Osteoblast (primary cell): ENCODE results near the gene PADI3. TPM values are rescaled to one million over a fixed set of nuclear protein-coding genes. Genes with fewer than 3 reads are reported as not detected.

Source experiments
- DNase-seq: peaks from one replicate; pipeline ENCODE4 v3.0.0; 2011; ENCODE audit warnings: low spot score, mixed read lengths; ENCODE audit not compliant: insufficient read length; ENCODE audit errors: missing footprints
- H2AFZ ChIP-seq: 2 replicates; pipeline ENCODE4 v1.6.0; 2011; ENCODE audit warnings: mild to moderate bottlenecking, low read length
- H3K27ac ChIP-seq: 2 replicates; pipeline ENCODE4 v1.5.1; 2011; ENCODE audit warnings: mild to moderate bottlenecking, low read depth, low read length, moderate library complexity
- H3K27me3 ChIP-seq: 2 replicates; pipeline ENCODE4 v1.6.0; 2012; ENCODE audit warnings: mild to moderate bottlenecking, control low read depth, inconsistent platforms, low read length, moderate library complexity; ENCODE audit not compliant: insufficient read depth
- H3K36me3 ChIP-seq: 2 replicates; pipeline ENCODE4 v1.5.1; 2011; ENCODE audit warnings: mild to moderate bottlenecking, low read length, control low read depth, moderate library complexity; ENCODE audit not compliant: insufficient read depth
- H3K4me1 ChIP-seq: 2 replicates; pipeline ENCODE4 v1.5.1; 2011; ENCODE audit warnings: mild to moderate bottlenecking, low read length, control low read depth, moderate library complexity; ENCODE audit not compliant: insufficient read depth
- H3K4me2 ChIP-seq: 2 replicates; pipeline ENCODE4 v1.6.0; 2011; ENCODE audit warnings: mild to moderate bottlenecking, low read length; ENCODE audit not compliant: insufficient read depth
- H3K4me3 ChIP-seq: fragments of 200-600 bp; sonication (generic); 3 replicates; pipeline ENCODE4 v1.5.1; 2012; ENCODE audit warnings: mild to moderate bottlenecking, low read length, inconsistent platforms; ENCODE audit not compliant: insufficient read depth
- H3K79me2 ChIP-seq: 2 replicates; pipeline ENCODE4 v1.6.0; 2012; ENCODE audit warnings: mild to moderate bottlenecking, low read length, control low read depth, inconsistent platforms; ENCODE audit not compliant: insufficient read depth
- H3K9me3 ChIP-seq: 2 replicates; pipeline ENCODE4 v1.5.1; 2011; ENCODE audit warnings: low read depth, low read length, control low read depth
- H4K20me1 ChIP-seq: 2 replicates; pipeline ENCODE4 v1.6.0; 2012; ENCODE audit warnings: mild to moderate bottlenecking, low read length, control low read depth; ENCODE audit not compliant: insufficient read depth
- total RNA-seq: library from RNA; depleted of rRNA; stranded (reverse); fragments of >200 nt; gene quantifications from 2 replicates; pipeline ENCODE4 v1.2.3, GENCODE V29; 2012
- TF ChIP-seq, protein P1 (sequence below): IDR thresholded peaks from 2 replicates; pipeline ENCODE4 v1.5.1; 2011; ENCODE audit warnings: mild to moderate bottlenecking, low read depth, low read length, moderate library complexity; ENCODE audit errors: extremely low read depth

Gene PADI3
- total RNA-seq, 1 donor, result not detected

DNA sequence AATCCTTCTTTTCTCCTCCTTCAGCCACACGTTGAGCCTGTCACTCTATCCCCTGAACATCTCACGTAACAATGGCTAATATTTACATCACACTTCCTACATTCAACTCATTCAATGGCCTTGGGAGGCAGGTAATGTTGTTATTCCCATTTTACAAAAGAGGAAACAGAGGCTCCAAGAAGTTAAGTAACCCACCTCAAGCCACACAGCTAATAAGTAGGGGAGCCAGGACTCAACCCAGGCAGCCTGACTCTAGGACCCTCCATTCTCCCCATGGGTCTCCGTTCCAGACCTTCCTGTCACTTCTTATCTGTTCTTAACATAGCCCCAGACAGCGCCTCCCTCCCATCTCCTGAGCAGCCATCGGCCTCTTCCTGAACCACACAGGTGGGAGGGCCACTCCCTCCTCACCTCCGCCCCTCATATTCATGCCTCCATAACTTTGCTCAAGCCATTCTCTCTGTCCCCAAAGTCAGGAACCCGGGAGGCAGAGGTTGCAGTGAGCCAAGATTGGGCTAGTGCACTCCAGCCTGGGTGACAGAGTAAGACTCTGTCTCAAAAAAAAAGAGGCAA lies 61.3 kb downstream of the PADI3 start:
- Histone ChIP-seq H3K27ac (no peak overlapping the region), H2AFZ (no peak overlapping the region), H3K4me1 (no peaks in the 10 kb centered on the region), H3K27me3 (peaks cover 33% of the 10 kb centered on the region), H4K20me1 (no peaks in the 10 kb centered on the region), H3K4me3 (no peak overlapping the region), H3K79me2 (no peaks in the 10 kb centered on the region), H3K36me3 (no peaks in the 10 kb centered on the region), H3K4me2 (no peak overlapping the region), H3K9me3 (no peaks in the 10 kb centered on the region)
- TF ChIP-seq, protein P1, sequence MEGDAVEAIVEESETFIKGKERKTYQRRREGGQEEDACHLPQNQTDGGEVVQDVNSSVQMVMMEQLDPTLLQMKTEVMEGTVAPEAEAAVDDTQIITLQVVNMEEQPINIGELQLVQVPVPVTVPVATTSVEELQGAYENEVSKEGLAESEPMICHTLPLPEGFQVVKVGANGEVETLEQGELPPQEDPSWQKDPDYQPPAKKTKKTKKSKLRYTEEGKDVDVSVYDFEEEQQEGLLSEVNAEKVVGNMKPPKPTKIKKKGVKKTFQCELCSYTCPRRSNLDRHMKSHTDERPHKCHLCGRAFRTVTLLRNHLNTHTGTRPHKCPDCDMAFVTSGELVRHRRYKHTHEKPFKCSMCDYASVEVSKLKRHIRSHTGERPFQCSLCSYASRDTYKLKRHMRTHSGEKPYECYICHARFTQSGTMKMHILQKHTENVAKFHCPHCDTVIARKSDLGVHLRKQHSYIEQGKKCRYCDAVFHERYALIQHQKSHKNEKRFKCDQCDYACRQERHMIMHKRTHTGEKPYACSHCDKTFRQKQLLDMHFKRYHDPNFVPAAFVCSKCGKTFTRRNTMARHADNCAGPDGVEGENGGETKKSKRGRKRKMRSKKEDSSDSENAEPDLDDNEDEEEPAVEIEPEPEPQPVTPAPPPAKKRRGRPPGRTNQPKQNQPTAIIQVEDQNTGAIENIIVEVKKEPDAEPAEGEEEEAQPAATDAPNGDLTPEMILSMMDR, result no peak
- peak; percentile 15 for DNase-seq

GRCh38 chr1:17313530-17314309 lies 64.8 kb downstream of the PADI3 start:
- Histone ChIP-seq H4K20me1 (no peaks in the 10 kb centered on the region), H3K4me3 (no peak overlapping the region), H3K4me1 (no peaks in the 10 kb centered on the region), H3K27ac (no peak overlapping the region), H3K36me3 (no peaks in the 10 kb centered on the region), H2AFZ (no peak overlapping the region), H3K27me3 (peaks cover 18% of the 10 kb centered on the region), H3K79me2 (no peaks in the 10 kb centered on the region), H3K9me3 (no peaks in the 10 kb centered on the region), H3K4me2 (no peak overlapping the region)
- TF ChIP-seq, protein P1, result no peak
- DNase-seq, result no peak

DNA sequence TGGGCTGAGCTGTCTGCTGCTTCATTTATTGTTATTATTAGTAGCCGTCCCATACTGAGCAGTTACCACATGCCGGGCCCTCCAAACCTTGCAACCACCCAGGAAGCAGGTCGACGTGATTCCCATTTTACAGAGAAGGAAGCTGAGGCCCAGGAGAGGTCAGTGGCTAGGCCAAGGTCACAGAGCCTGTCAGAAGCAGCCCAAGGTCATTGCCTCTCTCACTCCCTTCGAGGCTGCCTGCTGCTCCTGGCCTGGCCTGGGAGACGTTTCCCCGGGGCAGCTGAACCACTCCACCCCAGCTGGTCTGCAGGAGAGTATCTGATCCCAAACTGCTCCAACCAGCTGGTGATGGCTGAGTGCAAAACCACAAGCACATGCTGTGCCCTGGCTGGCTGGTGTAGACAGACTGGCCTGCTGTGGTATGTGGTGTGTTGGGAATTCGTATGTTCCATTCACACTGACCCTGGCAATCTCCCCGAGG lies 65.6 kb downstream of the PADI3 start:
- H3K4me3 ChIP-seq, result no peak overlapping the region
- no peaks in the 10 kb centered on the region for H3K9me3 ChIP-seq
- H3K79me2 ChIP-seq, result no peaks in the 10 kb centered on the region
- no peak overlapping the region for H2AFZ ChIP-seq
- H3K36me3 ChIP-seq, result no peaks in the 10 kb centered on the region
- no peak overlapping the region for H3K27ac ChIP-seq
- no peaks in the 10 kb centered on the region for H4K20me1 ChIP-seq
- no peak overlapping the region for H3K4me2 ChIP-seq
- TF ChIP-seq, protein P1, result no peak
- H3K4me1 ChIP-seq, result no peaks in the 10 kb centered on the region
- peaks cover 16% of the 10 kb centered on the region for H3K27me3 ChIP-seq
- DNase-seq, result no peak

DNA sequence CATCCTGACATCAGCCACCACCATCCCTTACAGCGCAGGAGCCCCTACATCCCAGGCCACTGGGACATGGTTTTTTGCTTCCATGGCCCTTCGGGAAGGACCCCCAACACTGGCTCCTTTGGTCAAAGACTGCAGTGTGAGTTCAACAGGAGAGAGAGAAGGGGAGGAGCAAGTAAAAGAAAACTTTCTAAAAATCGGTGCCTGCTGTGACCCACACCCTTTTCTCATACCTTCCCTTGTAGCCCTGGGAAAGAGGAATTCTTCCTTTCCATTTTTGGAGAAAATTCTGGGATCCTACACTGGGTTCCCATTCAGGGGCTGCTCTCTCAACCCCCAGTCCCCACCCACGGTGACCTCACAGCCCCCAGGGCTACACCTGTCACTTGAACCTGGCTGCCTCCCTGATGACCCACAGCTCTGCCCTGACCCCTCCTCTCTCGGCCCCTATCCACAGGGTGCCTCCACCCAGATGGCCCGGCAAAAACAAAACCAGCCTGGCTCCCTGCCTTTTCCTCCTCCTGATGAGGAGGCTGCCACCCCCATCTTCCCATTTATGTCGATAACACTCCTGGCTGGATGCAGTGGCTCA lies 66.7 kb downstream of the PADI3 start:
- peaks cover 14% of the 10 kb centered on the region for H3K27me3 ChIP-seq
- no peak for DNase-seq
- no peaks in the 10 kb centered on the region for H3K79me2 ChIP-seq
- H3K4me2 ChIP-seq, result no peak overlapping the region
- no peaks in the 10 kb centered on the region for H3K4me1 ChIP-seq
- no peak overlapping the region for H2AFZ ChIP-seq
- no peak overlapping the region for H3K27ac ChIP-seq
- H3K9me3 ChIP-seq, result no peaks in the 10 kb centered on the region
- H3K36me3 ChIP-seq, result no peaks in the 10 kb centered on the region
- TF ChIP-seq, protein P1, result no peak
- H3K4me3 ChIP-seq, result no peak overlapping the region
- no peaks in the 10 kb centered on the region for H4K20me1 ChIP-seq
